ENCODE measurements around the gene POF1B.

POF1B gene

DNA sequence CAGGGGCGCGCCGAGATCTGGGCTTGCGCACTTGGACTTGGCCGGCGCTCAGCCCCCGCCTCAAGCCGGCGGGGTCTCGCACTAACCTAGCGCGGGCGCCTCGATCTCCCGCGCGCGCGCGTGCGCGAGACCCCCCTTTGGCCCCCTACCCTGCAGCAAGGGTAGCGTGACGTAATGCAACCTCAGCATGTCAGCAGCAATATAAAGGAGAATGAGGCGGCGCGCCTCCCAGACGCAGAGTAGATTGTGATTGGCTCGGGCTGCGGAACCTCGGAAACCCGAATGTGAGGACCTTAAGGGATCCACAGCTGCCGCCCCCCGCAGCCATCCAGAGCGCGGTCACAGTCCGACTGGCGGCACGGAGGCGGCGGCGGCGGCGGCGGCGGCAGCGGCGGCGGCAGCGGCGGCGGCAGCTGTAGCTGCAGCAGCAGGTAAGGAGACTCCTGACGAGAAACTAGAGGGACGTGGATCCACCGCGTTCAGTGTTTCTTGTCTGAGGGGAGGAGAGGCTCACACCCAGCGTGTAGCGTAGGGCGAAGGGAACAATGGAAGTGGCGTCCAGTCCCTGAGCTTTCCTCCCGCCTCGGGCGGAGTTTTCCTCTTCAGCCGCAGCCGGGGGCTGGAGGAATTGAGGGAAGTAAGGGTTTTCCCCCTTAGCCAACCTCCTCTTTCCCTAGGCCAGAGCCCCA, 135.6 kb downstream of the POF1B start, which contains the start of the genes SATL1 and ZNF711:
Gene SATL1 (minus strand): TSS at position 19 of the 689 bp plus-strand sequence. CDS start 134,811 bp downstream, outside the sequence.
Gene ZNF711 (plus strand): TSS at position 231 of the 689 bp plus-strand sequence. CDS start 3,582 bp downstream, outside the sequence.
- no peak for TF ChIP-seq CTCF (IDR thresholded peaks at IDR 0.05)
- no peaks in the 10 kb centered on the region for H3K4me1 ChIP-seq
- H3K27me3 ChIP-seq (ENCODE audit: control insufficient read depth, insufficient read depth, low read length): no peaks in the 10 kb centered on the region
- peak within 1 kb of the TSS; percentile 82 for H2AFZ ChIP-seq
- peak within 1 kb of the TSS; percentile 73 for H3K4me2 ChIP-seq (ENCODE audit: low read length)
- H3K9me3 ChIP-seq (ENCODE audit: control insufficient read depth, low read length): no peaks in the 10 kb centered on the region
- no peaks in the 10 kb centered on the region for H3K79me2 ChIP-seq
- peak within 1 kb of the TSS; percentile 59 for H3K4me3 ChIP-seq (ENCODE audit: low read depth, low read length)
- H3K36me3 ChIP-seq (ENCODE audit: control insufficient read depth, insufficient read depth, low read length): no peaks in the 10 kb centered on the region
- peak within 1 kb of the TSS; percentile 53 for H3K27ac ChIP-seq
- no peak within 1 kb of the TSS for H3K9ac ChIP-seq

DNA sequence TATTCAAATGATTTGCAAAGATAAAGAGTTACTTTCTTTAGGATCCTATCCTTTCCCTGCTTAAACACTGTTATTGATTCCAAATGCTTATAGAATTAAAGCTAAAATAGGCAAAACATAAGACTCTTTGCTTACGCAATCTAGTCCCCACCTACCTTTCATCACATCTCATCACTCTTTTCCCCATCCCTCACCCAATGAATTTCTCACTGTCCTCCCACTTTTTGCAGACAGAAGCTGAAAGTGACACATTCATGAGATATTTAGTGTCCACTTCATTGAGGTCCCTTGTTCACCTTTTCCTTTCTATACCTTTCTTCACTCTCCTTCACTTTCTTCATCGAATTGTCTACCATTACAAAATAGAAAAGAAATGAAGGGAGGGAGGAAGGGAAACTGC, 136.3 kb downstream of the POF1B start:
- no peak for TF ChIP-seq CTCF (IDR thresholded peaks at IDR 0.05)
- Histone ChIP-seq H3K9me3 (ENCODE audit: control insufficient read depth, low read length) (no peaks in the 10 kb centered on the region), H3K27me3 (ENCODE audit: control insufficient read depth, insufficient read depth, low read length) (no peaks in the 10 kb centered on the region), H3K27ac (no peak overlapping the region), H3K9ac (no peak overlapping the region), H3K4me1 (no peaks in the 10 kb centered on the region), H3K4me3 (ENCODE audit: low read depth, low read length) (no peak overlapping the region), H3K4me2 (ENCODE audit: low read length) (no peak overlapping the region), H3K36me3 (ENCODE audit: control insufficient read depth, insufficient read depth, low read length) (no peaks in the 10 kb centered on the region), H2AFZ (peak overlapping the region; percentile 75), H3K79me2 (no peaks in the 10 kb centered on the region)

Measured in parathyroid adenoma (tissue), 2 donors.